Renal cortex interstitium (tissue), 11 donors: Measurements from ENCODE around the gene KNSTRN. TPM values are rescaled to one million over a fixed set of nuclear protein-coding genes. Genes with fewer than 3 reads are reported as not detected.

Experiments used
- DNase-seq, 11 donors: peaks; one replicate each; pipeline ENCODE4 v3.0.0-alpha.2; 2013; ENCODE audit warnings: low read depth in 9 of 11, low spot score in 4 of 11; ENCODE audit errors: extremely low read depth in 1 of 11
- polyA plus RNA-seq, 3 donors: library from polyadenylated mRNA; unstranded; fragments of 120-200 nt; gene quantifications; one replicate each; pipeline ENCODE4 v1.2.1, GENCODE V29; 2013; ENCODE audit not compliant: insufficient read length in 3 of 3

KNSTRN gene
- polyA plus RNA-seq, 3 donors = 27.9 to 34.6 (median 33.8) TPM

- DNase-seq = no peak
Measured at GRCh38 chr15:40437752-40438687, 55.5 kb downstream of the KNSTRN start.

GRCh38 chr15:40438712-40439111, 56.2 kb downstream of the KNSTRN start:
- DNase-seq = no peak

- DNase-seq = no peak
Measured at GRCh38 chr15:40439461-40439959, 57.0 kb downstream of the KNSTRN start.

GRCh38 chr15:40439960-40440742, 57.6 kb downstream of the KNSTRN start:
- DNase-seq = no peak

- peak; percentile 67 to 93 (median 89) for DNase-seq
Measured at GRCh38 chr15:40440743-40441564, 58.4 kb downstream of the KNSTRN start, which contains the start of gene BAHD1. BAHD1 (plus strand) TSS chr15:40440953; CDS start chr15:40458465, 17,512 bp downstream.

GRCh38 chr15:40441565-40442531, 59.3 kb downstream of the KNSTRN start:
- DNase-seq = peak in 1 of 11 donors; percentile 31

GRCh38 chr15:40443255-40443654, 60.7 kb downstream of the KNSTRN start:
- no peak for DNase-seq

- DNase-seq = no peak
Measured at GRCh38 chr15:40443846-40444245, 61.3 kb downstream of the KNSTRN start.

Other genes starting within 250 kb of the KNSTRN start
- gene BUB1B, start 221.7 kb upstream of the KNSTRN start, polyA plus RNA-seq = 10 to 100 TPM; 28.0 to 40.1 (median 30.7) TPM
- 1 to 10 TPM; 4.5 to 6.7 (median 6.1) TPM for gene PAK6, start 143.7 kb upstream of the KNSTRN start, polyA plus RNA-seq
- under 1 TPM in 2 of 3 donors, not detected in 1; 0.17 to 0.32 TPM for gene ANKRD63, start 99.7 kb upstream of the KNSTRN start, polyA plus RNA-seq
- gene PLCB2, start 74.8 kb upstream of the KNSTRN start, polyA plus RNA-seq = 10 to 100 TPM in 2 of 3 donors, 1 to 10 TPM in 1; 5.8 to 11.6 (median 10.4) TPM
- gene INAFM2, start 59.0 kb upstream of the KNSTRN start, polyA plus RNA-seq = 10 to 100 TPM; 16.9 to 18.0 (median 17.3) TPM
- gene CCDC9B, start 41.8 kb upstream of the KNSTRN start, polyA plus RNA-seq = 10 to 100 TPM in 1 of 3 donors, 1 to 10 TPM in 2; 3.5 to 10.4 (median 5.0) TPM
- gene PHGR1, start 31.7 kb upstream of the KNSTRN start, polyA plus RNA-seq = not detected
- gene DISP2, start 24.5 kb upstream of the KNSTRN start, polyA plus RNA-seq = under 1 TPM; 0.42 to 0.92 (median 0.50) TPM
- gene IVD, start 23.1 kb downstream of the KNSTRN start, polyA plus RNA-seq = 10 to 100 TPM; 74.5 to 94.5 (median 76.0) TPM
- gene BAHD1, start 58.2 kb downstream of the KNSTRN start, polyA plus RNA-seq = 10 to 100 TPM; 20.6 to 26.2 (median 23.6) TPM
- 10 to 100 TPM; 30.8 to 41.1 (median 33.0) TPM for gene CHST14, start 88.3 kb downstream of the KNSTRN start, polyA plus RNA-seq
- gene CCDC32, start 182.3 kb downstream of the KNSTRN start, polyA plus RNA-seq = 10 to 100 TPM; 28.6 to 34.0 (median 32.0) TPM
- 10 to 100 TPM; 10.1 to 13.3 (median 12.8) TPM for gene RPUSD2, start 186.6 kb downstream of the KNSTRN start, polyA plus RNA-seq
- gene KNL1, start 211.5 kb downstream of the KNSTRN start, polyA plus RNA-seq = 10 to 100 TPM; 19.0 to 25.6 (median 20.4) TPM